Hepatocyte (in vitro differentiated cells): Measurements from ENCODE around the gene DNAI2. TPM values are rescaled to one million over a fixed set of nuclear protein-coding genes. Genes with fewer than 3 reads are reported as not detected.

Source experiments
- DNase-seq: peaks from one replicate; pipeline ENCODE4 v3.0.0-alpha.2; 2016; ENCODE audit warnings: low spot score
- H2AFZ ChIP-seq: fragments of 200-600 bp; sonication (generic); 2 replicates; pipeline ENCODE4 v1.6.0; 2016; ENCODE audit warnings: antibody characterized with exemption, mild to moderate bottlenecking
- H3K27ac ChIP-seq: fragments of 200-600 bp; sonication (generic); 2 replicates; pipeline ENCODE4 v1.5.1; 2016; ENCODE audit warnings: mild to moderate bottlenecking
- H3K27me3 ChIP-seq: fragments of 200-600 bp; sonication (generic); 2 replicates; pipeline ENCODE4 v1.6.1; 2016
- H3K36me3 ChIP-seq: fragments of 200-600 bp; sonication (generic); replicated peaks from 2 replicates; pipeline ENCODE4 v1.5.1; 2016; ENCODE audit warnings: low read depth; ENCODE audit not compliant: insufficient read depth
- H3K4me1 ChIP-seq: fragments of 200-600 bp; sonication (generic); 2 replicates; pipeline ENCODE4 v1.5.1; 2016; ENCODE audit warnings: mild to moderate bottlenecking, moderate library complexity; ENCODE audit not compliant: insufficient read depth
- H3K4me2 ChIP-seq: fragments of 200-600 bp; sonication (generic); 2 replicates; pipeline ENCODE4 v1.6.0; 2016
- H3K4me3 ChIP-seq: fragments of 200-600 bp; sonication (generic); 2 replicates; pipeline ENCODE4 v1.5.1; 2016; ENCODE audit warnings: mild to moderate bottlenecking
- H3K79me2 ChIP-seq: fragments of 200-600 bp; sonication (generic); 2 replicates; pipeline ENCODE4 v1.6.0; 2017; ENCODE audit warnings: mild to moderate bottlenecking
- H3K9me2 ChIP-seq: fragments of 200-600 bp; sonication (generic); replicated peaks from 2 replicates; pipeline ENCODE4 v1.6.0; 2017; ENCODE audit warnings: mild to moderate bottlenecking; ENCODE audit not compliant: insufficient read depth
- H3K9me3 ChIP-seq: fragments of 200-600 bp; sonication (generic); 2 replicates; pipeline ENCODE4 v1.5.1; 2016; ENCODE audit warnings: low read depth, mild to moderate bottlenecking
- H4K20me1 ChIP-seq: fragments of 200-600 bp; sonication (generic); 2 replicates; pipeline ENCODE4 v1.6.0; 2016; ENCODE audit warnings: mild to moderate bottlenecking; ENCODE audit not compliant: insufficient read depth, poor library complexity, severe bottlenecking
- CTCF ChIP-seq: fragments of 200-600 bp; sonication (generic); IDR thresholded peaks from 2 replicates; pipeline ENCODE4 v1.5.1; 2016; ENCODE audit warnings: antibody characterized with exemption, mild to moderate bottlenecking; ENCODE audit not compliant: poor library complexity
- EZH2 ChIP-seq: fragments of 200-600 bp; sonication (generic); IDR thresholded peaks from 2 replicates; pipeline ENCODE4 v1.6.1; 2016; ENCODE audit warnings: antibody characterized with exemption, mild to moderate bottlenecking, borderline replicate concordance
- EZH2phosphoT487 ChIP-seq: fragments of 200-600 bp; sonication (generic); IDR thresholded peaks from one replicate; pipeline ENCODE4 v1.6.1; 2018; ENCODE audit warnings: antibody characterized with exemption, mild to moderate bottlenecking, low read depth, moderate library complexity; ENCODE audit not compliant: unreplicated experiment, severe bottlenecking
- WGBS: methylation state at CpG from one replicate; pipeline ENCODE4 v1.1.6; 2016; ENCODE audit warnings: low lambda C conversion rate; ENCODE audit errors: missing lambda C conversion rate; 5-methylcytosine and 5-hydroxymethylcytosine counted together
- polyA plus RNA-seq: library from polyadenylated mRNA; unstranded; fragments of >200 nt; fragmentation: Nextera tagmentation; extraction: Ambion mirVana; gene quantifications from 2 replicates; pipeline ENCODE4 v1.2.1, GENCODE V29; 2016
- total RNA-seq: library from RNA; depleted of rRNA; stranded (reverse); fragments of >200 nt; gene quantifications from 2 replicates; pipeline ENCODE4 v1.2.3, GENCODE V29; 2014

The DNAI2 gene
- total and polyA plus RNA-seq, 2 experiments from 2014 or later, result not detected

GRCh38 chr17:74342224-74342623, 68.2 kb downstream of the DNAI2 start:
- Histone ChIP-seq H3K9me2 (no peaks in the 10 kb centered on the region), H3K36me3 (no peaks in the 10 kb centered on the region), H3K27me3 (peaks cover 3% of the 10 kb centered on the region), H2AFZ (no peak overlapping the region), H4K20me1 (no peaks in the 10 kb centered on the region), H3K4me1 (no peaks in the 10 kb centered on the region), H3K79me2 (no peaks in the 10 kb centered on the region), H3K27ac (no peak overlapping the region), H3K9me3 (no peaks in the 10 kb centered on the region), H3K4me3 (no peak overlapping the region), H3K4me2 (no peak overlapping the region)
- WGBS, result 88% methylated on average over 6 of the region's 10 CpGs
- DNase-seq, result no peak
- no peak for TF ChIP-seq EZH2

GRCh38 chr17:74343121-74343520, 69.1 kb downstream of the DNAI2 start:
- no peak overlapping the region for H3K4me3 ChIP-seq
- peaks cover 3% of the 10 kb centered on the region for H3K27me3 ChIP-seq
- no peak overlapping the region for H3K27ac ChIP-seq
- H3K4me2 ChIP-seq, result no peak overlapping the region
- H2AFZ ChIP-seq, result no peak overlapping the region
- TF ChIP-seq CTCF, result no peak
- TF ChIP-seq EZH2, result no peak
- TF ChIP-seq EZH2phosphoT487, result no peak
- no peaks in the 10 kb centered on the region for H3K36me3 ChIP-seq
- WGBS, result 84% methylated on average over 8 of the region's 8 CpGs
- no peaks in the 10 kb centered on the region for H3K9me3 ChIP-seq
- no peak for DNase-seq
- H3K4me1 ChIP-seq, result no peaks in the 10 kb centered on the region
- H3K79me2 ChIP-seq, result no peaks in the 10 kb centered on the region
- no peaks in the 10 kb centered on the region for H4K20me1 ChIP-seq
- no peaks in the 10 kb centered on the region for H3K9me2 ChIP-seq

GRCh38 chr17:74343526-74344284, 69.7 kb downstream of the DNAI2 start:
- no peak for DNase-seq
- no peak for TF ChIP-seq EZH2phosphoT487
- no peak for TF ChIP-seq EZH2
- no peak for TF ChIP-seq CTCF
- H3K9me2 ChIP-seq, result no peaks in the 10 kb centered on the region
- H3K36me3 ChIP-seq, result no peaks in the 10 kb centered on the region
- H2AFZ ChIP-seq, result no peak overlapping the region
- no peak overlapping the region for H3K4me3 ChIP-seq
- peaks cover 3% of the 10 kb centered on the region for H3K27me3 ChIP-seq
- H3K79me2 ChIP-seq, result no peaks in the 10 kb centered on the region
- no peaks in the 10 kb centered on the region for H3K9me3 ChIP-seq
- WGBS, result 71% methylated on average over 9 of the region's 9 CpGs
- no peak overlapping the region for H3K27ac ChIP-seq
- no peaks in the 10 kb centered on the region for H3K4me1 ChIP-seq
- no peak overlapping the region for H3K4me2 ChIP-seq
- no peaks in the 10 kb centered on the region for H4K20me1 ChIP-seq

GRCh38 chr17:74344658-74345057, 70.6 kb downstream of the DNAI2 start:
- no peaks in the 10 kb centered on the region for H3K9me2 ChIP-seq
- no peak overlapping the region for H3K4me3 ChIP-seq
- no peak overlapping the region for H3K4me2 ChIP-seq
- no peak overlapping the region for H3K27ac ChIP-seq
- peaks cover 7% of the 10 kb centered on the region for H3K27me3 ChIP-seq
- no peak for DNase-seq
- H3K79me2 ChIP-seq, result no peaks in the 10 kb centered on the region
- TF ChIP-seq EZH2, result no peak
- TF ChIP-seq EZH2phosphoT487, result no peak
- no peak for TF ChIP-seq CTCF
- no peaks in the 10 kb centered on the region for H3K36me3 ChIP-seq
- H3K4me1 ChIP-seq, result no peaks in the 10 kb centered on the region
- no peaks in the 10 kb centered on the region for H3K9me3 ChIP-seq
- WGBS, result 90% methylated on average over 20 of the region's 21 CpGs
- H4K20me1 ChIP-seq, result no peaks in the 10 kb centered on the region
- H2AFZ ChIP-seq, result no peak overlapping the region
